GM12801 (cell line): ENCODE measurements around the gene DGCR8.

Source experiments
- CTCF ChIP-seq: IDR thresholded peaks from one replicate; pipeline ENCODE4 v1.5.1; 2011; ENCODE audit warnings: control low read depth; ENCODE audit not compliant: insufficient read length; ENCODE audit errors: extremely low read depth

Gene DGCR8

GRCh38 chr22:20158391-20159036, 78.5 kb downstream of the DGCR8 start:
- no peak for TF ChIP-seq CTCF

- no peak for TF ChIP-seq CTCF
Measured at GRCh38 chr22:20159076-20159475, 79.0 kb downstream of the DGCR8 start.

GRCh38 chr22:20160041-20160440, 80.0 kb downstream of the DGCR8 start:
- no peak for TF ChIP-seq CTCF
